Erythroblast (primary cell): ENCODE measurements around the gene NCAPD3.

ENCODE experiments used
- GATA1 ChIP-seq: IDR thresholded peaks from 2 replicates; pipeline ENCODE4 v1.6.1; 2011; ENCODE audit warnings: low read depth, mild to moderate bottlenecking, control low read depth, low read length, moderate library complexity
- POLR2A ChIP-seq: IDR thresholded peaks from 2 replicates; pipeline ENCODE4 v1.6.1; 2011; ENCODE audit warnings: mild to moderate bottlenecking, low read length

GRCh38 chr11:134226806-134227325, 3.1 kb upstream of the NCAPD3 start:
- no peak for TF ChIP-seq POLR2A
- TF ChIP-seq GATA1, result no peak
